ENCODE results near the gene EGLN3.
A peak's percentile ranks its signal among the peaks of the same experiment; 100 is the strongest.

EGLN3 gene

DNA sequence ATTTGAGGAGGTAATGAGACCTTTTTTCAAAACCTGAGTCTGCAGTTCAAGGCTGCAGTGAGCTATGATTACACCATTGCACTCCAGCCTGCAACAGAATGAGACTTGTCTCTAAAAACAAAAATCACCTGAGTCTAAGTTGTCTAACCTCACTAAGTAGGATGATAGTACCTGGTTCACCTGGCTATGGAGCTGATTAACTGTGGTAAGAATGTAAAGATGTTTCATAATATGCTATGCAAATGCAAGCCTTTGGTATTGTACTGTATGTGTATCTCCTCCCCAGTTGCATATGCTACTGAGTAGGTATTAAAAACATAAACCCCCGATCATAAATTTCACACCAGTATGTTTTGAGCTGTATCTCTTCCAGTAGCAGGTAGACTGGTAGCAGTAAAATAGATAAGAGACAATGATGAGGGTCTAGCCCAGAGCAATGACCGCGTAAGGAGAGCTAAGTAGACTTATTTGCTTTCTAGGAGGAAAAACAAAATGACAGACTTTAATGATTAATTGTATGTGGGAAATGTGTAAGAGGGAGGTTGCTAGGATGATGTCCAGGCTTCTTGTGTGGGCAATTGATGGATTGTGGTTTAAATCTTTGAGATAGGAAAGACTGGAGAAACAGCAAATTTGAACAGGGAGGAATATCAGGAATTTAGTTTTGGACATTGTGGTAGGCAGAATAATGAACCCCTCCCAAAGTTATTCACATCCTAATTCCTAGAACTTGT is 41.6 kb upstream of the EGLN3 start:
- H3K4me3 ChIP-seq (ENCODE audit: low read depth, low read length), result no peak overlapping the region
- TF ChIP-seq, protein P1, sequence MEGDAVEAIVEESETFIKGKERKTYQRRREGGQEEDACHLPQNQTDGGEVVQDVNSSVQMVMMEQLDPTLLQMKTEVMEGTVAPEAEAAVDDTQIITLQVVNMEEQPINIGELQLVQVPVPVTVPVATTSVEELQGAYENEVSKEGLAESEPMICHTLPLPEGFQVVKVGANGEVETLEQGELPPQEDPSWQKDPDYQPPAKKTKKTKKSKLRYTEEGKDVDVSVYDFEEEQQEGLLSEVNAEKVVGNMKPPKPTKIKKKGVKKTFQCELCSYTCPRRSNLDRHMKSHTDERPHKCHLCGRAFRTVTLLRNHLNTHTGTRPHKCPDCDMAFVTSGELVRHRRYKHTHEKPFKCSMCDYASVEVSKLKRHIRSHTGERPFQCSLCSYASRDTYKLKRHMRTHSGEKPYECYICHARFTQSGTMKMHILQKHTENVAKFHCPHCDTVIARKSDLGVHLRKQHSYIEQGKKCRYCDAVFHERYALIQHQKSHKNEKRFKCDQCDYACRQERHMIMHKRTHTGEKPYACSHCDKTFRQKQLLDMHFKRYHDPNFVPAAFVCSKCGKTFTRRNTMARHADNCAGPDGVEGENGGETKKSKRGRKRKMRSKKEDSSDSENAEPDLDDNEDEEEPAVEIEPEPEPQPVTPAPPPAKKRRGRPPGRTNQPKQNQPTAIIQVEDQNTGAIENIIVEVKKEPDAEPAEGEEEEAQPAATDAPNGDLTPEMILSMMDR (conservative IDR thresholded peaks at IDR 0.05; ENCODE audit: low read depth, low read length), result no peak
- DNase-seq (ENCODE audit: low read depth), result no peak

DNA sequence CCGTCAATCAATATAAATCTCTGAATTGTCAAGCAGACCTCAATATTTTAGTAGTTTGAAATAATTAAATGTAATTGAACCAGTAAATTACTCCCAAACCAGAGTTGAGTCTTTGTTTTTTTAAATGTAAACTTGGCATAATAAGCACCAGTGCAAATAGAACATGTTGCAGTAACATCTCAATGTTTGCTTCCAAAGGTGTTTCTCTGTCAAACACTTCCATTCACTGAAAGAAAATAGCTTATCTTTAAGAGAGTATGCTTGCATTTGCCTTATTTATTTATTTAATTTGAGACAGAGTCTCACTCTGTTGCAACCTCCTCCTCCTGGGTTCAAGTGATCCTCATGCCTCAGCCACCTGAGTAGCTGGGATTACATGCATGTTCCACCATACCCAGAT is 39.9 kb upstream of the EGLN3 start:
- TF ChIP-seq, protein P1 (conservative IDR thresholded peaks at IDR 0.05; ENCODE audit: low read depth, low read length), result no peak
- no peak for DNase-seq (ENCODE audit: low read depth)
- H3K4me3 ChIP-seq (ENCODE audit: low read depth, low read length), result no peak overlapping the region

DNA sequence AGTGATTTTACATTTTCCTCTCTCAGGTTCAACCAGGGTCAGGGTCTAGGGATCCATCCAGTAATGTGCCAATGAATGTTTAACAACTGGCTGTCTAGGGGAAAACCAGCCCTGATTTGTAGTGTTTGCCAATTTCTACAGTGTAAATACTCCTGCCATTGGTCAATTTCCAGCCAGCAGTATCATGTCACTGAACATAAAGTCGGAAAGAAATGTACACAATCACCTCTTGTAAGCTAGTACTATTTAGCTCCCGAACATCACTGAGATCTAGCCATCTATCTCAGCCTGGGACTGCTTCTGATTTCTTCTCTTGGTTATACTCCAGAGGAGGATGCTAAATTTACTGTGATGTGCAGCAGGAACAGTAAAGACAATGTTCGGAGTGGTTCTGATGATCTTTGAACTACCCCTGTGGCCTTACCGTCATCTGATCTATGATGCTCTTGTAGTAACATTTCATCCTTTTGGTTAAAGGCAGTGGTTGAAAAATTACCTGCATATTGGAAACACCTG is 36.7 kb upstream of the EGLN3 start:
- H3K4me3 ChIP-seq (ENCODE audit: low read depth, low read length), result no peak overlapping the region
- TF ChIP-seq, protein P1 (conservative IDR thresholded peaks at IDR 0.05; ENCODE audit: low read depth, low read length), result no peak
- DNase-seq (ENCODE audit: low read depth), result no peak

GRCh38 chr14:33986804-33987203 is 35.9 kb upstream of the EGLN3 start:
- peak; percentile 89 for DNase-seq (ENCODE audit: low read depth)
- H3K4me3 ChIP-seq (ENCODE audit: low read depth, low read length), result no peak overlapping the region

DNA sequence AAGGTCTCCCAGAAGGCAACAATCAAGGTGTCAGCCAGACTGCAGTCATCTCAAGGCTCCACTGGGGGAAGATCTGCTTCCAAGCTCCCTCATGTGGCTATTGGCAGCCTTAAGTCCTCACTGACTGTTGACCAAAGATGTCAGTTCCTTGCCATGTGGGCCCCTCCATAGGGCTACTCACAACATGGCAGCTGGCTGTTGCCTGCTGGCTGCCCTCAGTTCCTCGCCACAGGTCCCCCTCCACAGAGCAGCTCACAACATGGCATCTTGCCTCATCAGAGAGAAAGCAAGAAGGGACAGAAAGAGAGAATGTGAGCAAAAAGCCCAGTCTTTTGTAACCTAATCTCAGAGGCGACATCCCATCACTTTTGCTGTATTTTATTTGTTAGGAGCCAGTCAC is 34.4 kb upstream of the EGLN3 start:
- no peak for DNase-seq (ENCODE audit: low read depth)
- no peak overlapping the region for H3K4me3 ChIP-seq (ENCODE audit: low read depth, low read length)
- TF ChIP-seq, protein P1 (conservative IDR thresholded peaks at IDR 0.05; ENCODE audit: low read depth, low read length), result no peak

More at GRCh38 chr14:33986804-33987203, 35.9 kb upstream of the EGLN3 start:
- TF ChIP-seq, protein P1 (conservative IDR thresholded peaks at IDR 0.05; ENCODE audit: low read depth, low read length), result no peak

DNA sequence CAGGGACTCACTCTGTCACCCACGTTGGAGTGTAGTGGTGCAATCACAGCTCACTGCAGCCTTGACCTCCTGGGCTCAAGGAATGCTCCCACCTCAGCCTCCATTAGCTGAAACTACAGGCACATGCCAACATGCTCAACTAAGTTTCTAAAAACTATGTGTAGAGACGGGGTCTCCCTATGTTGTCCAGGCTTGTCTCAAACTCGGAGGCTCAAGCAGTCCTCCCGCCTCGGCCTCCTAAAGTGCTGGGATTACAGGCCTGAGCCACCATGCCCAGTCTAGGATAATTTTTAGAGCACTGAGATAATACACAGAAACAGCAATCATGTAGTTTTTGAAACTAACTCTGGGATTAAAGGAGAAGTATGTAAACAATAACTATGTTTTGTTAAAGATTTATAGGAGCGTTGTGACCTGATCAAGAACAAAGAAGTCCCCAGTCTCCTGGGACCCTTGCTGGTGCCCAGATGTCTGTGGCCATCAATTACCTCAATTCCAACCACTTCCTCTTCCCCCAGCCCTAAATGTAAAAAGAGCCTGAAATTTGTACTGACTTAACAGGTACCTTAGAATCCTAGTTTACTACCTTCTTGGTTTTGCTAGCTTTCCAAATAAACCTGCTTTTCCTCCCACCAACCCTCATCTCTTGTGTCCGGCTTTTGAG is 28.9 kb upstream of the EGLN3 start:
- no peak for DNase-seq (ENCODE audit: low read depth)
- H3K4me3 ChIP-seq (ENCODE audit: low read depth, low read length), result no peak overlapping the region
- TF ChIP-seq, protein P1 (conservative IDR thresholded peaks at IDR 0.05; ENCODE audit: low read depth, low read length), result no peak

All from choroid plexus epithelial cell (primary cell).